ENCODE results near the gene SYNM.

DNA sequence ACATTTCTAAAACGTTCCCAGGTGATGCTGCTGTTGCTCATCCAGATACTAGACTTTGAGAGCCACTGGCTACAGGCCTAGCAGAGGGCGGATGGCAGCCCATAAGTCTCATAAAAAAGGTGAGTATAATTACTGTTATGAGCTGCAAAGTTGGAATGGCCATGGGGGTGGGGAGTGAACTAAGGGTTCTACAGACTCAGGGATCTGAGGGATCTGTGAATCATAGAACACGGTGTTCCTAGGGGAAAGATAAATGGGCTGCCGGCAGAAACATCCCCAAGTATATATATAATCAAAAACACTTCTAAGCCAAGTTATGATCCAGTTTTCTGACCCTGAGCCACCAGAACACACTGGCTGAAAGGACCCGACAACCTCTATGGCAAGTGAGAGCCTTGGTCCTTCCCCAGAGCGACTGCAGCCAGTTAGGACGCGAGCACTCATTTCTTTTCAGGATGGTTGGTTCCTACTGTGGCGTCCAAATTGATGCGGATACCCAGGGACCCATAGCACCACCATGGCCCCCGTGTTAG lies 7.9 kb upstream of the SYNM start:
- TF ChIP-seq YY1 (IDR thresholded peaks at IDR 0.05; ENCODE audit: insufficient read depth, insufficient read length): no peak
- TF ChIP-seq ZNF274 (IDR thresholded peaks at IDR 0.05; ENCODE audit: low read depth, low read length): no peak

Measured in NT2/D1 (cell line).